Brain microvascular endothelial cell (primary cell): ENCODE results near the gene DPF3.

Experiments used
- DNase-seq: peaks from one replicate; pipeline ENCODE4 v3.0.0-alpha.2; 2020
- H3K27ac ChIP-seq: fragments of 250-450 bp; sonication (Bioruptor Pico); 2 replicates; pipeline ENCODE4 v1.5.1; 2020; ENCODE audit warnings: mild to moderate bottlenecking, moderate library complexity
- H3K27me3 ChIP-seq: fragments of 250-450 bp; sonication (Bioruptor Pico); replicated peaks from 2 replicates; pipeline ENCODE4 v1.5.1; 2020; ENCODE audit warnings: mild to moderate bottlenecking
- H3K36me3 ChIP-seq: fragments of 250-450 bp; sonication (Bioruptor Pico); replicated peaks from 2 replicates; pipeline ENCODE4 v1.5.1; 2020; ENCODE audit warnings: mild to moderate bottlenecking
- H3K4me3 ChIP-seq: 2 replicates; pipeline ENCODE4 v1.5.1; 2011; ENCODE audit warnings: low read depth, mild to moderate bottlenecking, control low read depth, low read length, moderate library complexity
- CTCF ChIP-seq: IDR thresholded peaks from 2 replicates; pipeline ENCODE4 v1.5.1; 2011; ENCODE audit warnings: low read depth, mild to moderate bottlenecking, moderate library complexity, low read length, control low read depth, inconsistent platforms; ENCODE audit errors: missing control alignments
- in situ Hi-C: cut with HindIII; loops from 2 replicates; pipeline ENCODE4 v1.10.0; 2017; ENCODE audit warnings: low sequenced_read_pairs, low pct_ligation_motif_present

The DPF3 gene

GRCh38 chr14:72610096-72610830 is 283.6 kb downstream of the DPF3 start:
- Histone ChIP-seq H3K4me3 (no peak overlapping the region), H3K36me3 (no peaks in the 10 kb centered on the region), H3K27ac (no peak overlapping the region), H3K27me3 (no peaks in the 10 kb centered on the region)
- DNase-seq: no peak
- in situ Hi-C loops: no loop called here
- no peak for TF ChIP-seq CTCF

- Histone ChIP-seq H3K36me3 (no peaks in the 10 kb centered on the region), H3K27me3 (no peaks in the 10 kb centered on the region), H3K4me3 (no peak overlapping the region), H3K27ac (peak overlapping the region; percentile 96)
- TF ChIP-seq CTCF: no peak
- no peak for DNase-seq
- in situ Hi-C loops: no loop called here
Measured at GRCh38 chr14:72609205-72609916, 284.5 kb downstream of the DPF3 start.

- no peaks in the 10 kb centered on the region for H3K36me3 ChIP-seq
- no peak overlapping the region for H3K4me3 ChIP-seq
- peak; percentile 93 for DNase-seq
- no peaks in the 10 kb centered on the region for H3K27me3 ChIP-seq
- in situ Hi-C loops: no loop called here
- H3K27ac ChIP-seq: peak overlapping the region; percentile 96
- TF ChIP-seq CTCF: no peak
Measured at GRCh38 chr14:72608391-72609204, 285.3 kb downstream of the DPF3 start.

GRCh38 chr14:72607386-72608130 is 286.3 kb downstream of the DPF3 start:
- in situ Hi-C loops: no loop called here
- DNase-seq: peak; percentile 43

More at GRCh38 chr14:72607386-72608130, 286.3 kb downstream of the DPF3 start:
- Histone ChIP-seq H3K36me3 (no peaks in the 10 kb centered on the region), H3K4me3 (no peak overlapping the region), H3K27me3 (no peaks in the 10 kb centered on the region), H3K27ac (peak overlapping the region; percentile 96)
- no peak for TF ChIP-seq CTCF
